GM18508 (cell line): ENCODE results near the gene APH1B.

Experiments used
- ATAC-seq: cut with Tn5 transposase; IDR thresholded peaks from one replicate; pipeline ENCODE4 v1.9.1; 2021; ENCODE audit warnings: moderate number of reproducible peaks; ENCODE audit not compliant: insufficient read depth, unreplicated experiment

APH1B gene

GRCh38 chr15:63251701-63252100, 25.7 kb upstream of the APH1B start:
- no peak for ATAC-seq

- ATAC-seq = no peak
Measured at GRCh38 chr15:63252292-63252691, 25.1 kb upstream of the APH1B start.

GRCh38 chr15:63254991-63255390, 22.4 kb upstream of the APH1B start:
- ATAC-seq = no peak

- ATAC-seq = no peak
Measured at GRCh38 chr15:63255489-63255990, 21.9 kb upstream of the APH1B start.

- no peak for ATAC-seq
Measured at GRCh38 chr15:63256433-63257274, 20.8 kb upstream of the APH1B start.

- no peak for ATAC-seq
Measured at GRCh38 chr15:63258658-63259057, 18.7 kb upstream of the APH1B start.

GRCh38 chr15:63260791-63261190, 16.6 kb upstream of the APH1B start:
- ATAC-seq = no peak

- no peak for ATAC-seq
Measured at GRCh38 chr15:63261311-63261710, 16.1 kb upstream of the APH1B start.

GRCh38 chr15:63263519-63263918, 13.9 kb upstream of the APH1B start:
- no peak for ATAC-seq

- no peak for ATAC-seq
Measured at GRCh38 chr15:63264688-63265293, 12.6 kb upstream of the APH1B start.

GRCh38 chr15:63274427-63274826, 3.0 kb upstream of the APH1B start:
- no peak for ATAC-seq

GRCh38 chr15:63276342-63277037, 915 bp upstream of the APH1B start:
- ATAC-seq = no peak

GRCh38 chr15:63277893-63278456, 570 bp downstream of the APH1B start:
- ATAC-seq = no peak

GRCh38 chr15:63283126-63283525, 5.7 kb downstream of the APH1B start:
- no peak for ATAC-seq

- no peak for ATAC-seq
Measured at GRCh38 chr15:63284335-63284734, 6.9 kb downstream of the APH1B start.

- ATAC-seq = no peak
Measured at GRCh38 chr15:63287109-63287508, 9.7 kb downstream of the APH1B start.

GRCh38 chr15:63288342-63288741, 10.9 kb downstream of the APH1B start:
- no peak for ATAC-seq

- no peak for ATAC-seq
Measured at GRCh38 chr15:63288778-63289378, 11.5 kb downstream of the APH1B start.

- ATAC-seq = no peak
Measured at GRCh38 chr15:63291507-63291906, 14.1 kb downstream of the APH1B start.

GRCh38 chr15:63292241-63292640, 14.8 kb downstream of the APH1B start:
- ATAC-seq = no peak
